ENCODE data around the gene BDKRB2.
"Not testable (repeated sequence)": the region's sequence is repeated elsewhere in the genome, so short reads cannot be mapped to it uniquely, and the experiment has no call there.

The BDKRB2 gene

DNA sequence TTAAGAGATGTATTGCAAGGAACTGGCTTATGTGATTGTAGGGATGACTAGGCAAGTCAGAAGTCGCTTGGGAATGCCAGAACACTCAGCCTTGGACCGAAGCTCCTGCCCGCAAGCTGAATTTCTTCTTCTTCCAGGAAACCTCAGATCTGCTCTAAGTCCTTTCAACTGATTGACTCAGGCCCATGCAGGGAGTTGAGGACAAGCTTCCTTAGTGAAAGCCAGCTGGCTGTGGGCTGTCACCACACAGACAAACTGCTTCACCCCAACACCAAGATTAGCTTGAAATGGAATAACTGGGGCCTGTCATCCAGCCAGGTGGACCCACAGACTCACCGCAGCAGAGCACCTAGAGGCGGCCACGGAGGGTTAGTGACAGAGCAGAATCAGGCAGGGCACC lies 24.7 kb downstream of the BDKRB2 start:
- DNase-seq: no peak

DNA sequence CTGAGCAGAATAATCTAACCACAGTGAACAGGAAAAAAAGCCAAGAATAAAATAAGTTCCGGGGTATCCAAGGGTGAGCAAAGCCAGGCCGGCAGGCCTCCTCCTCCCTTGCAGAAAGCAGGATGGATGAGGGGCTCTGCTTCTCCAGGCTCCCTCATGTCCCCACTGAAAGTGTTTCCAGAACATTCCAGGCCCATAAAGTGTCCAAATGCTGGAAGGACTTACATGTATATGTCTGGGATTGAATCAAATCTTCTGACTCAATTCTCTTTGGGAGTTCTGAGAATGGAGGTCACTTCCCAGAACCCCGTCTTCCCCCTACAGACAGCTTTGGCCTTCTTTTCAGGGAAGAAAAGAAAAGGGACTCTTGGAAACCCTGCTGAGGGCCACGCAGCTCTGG lies 26.4 kb downstream of the BDKRB2 start:
- DNase-seq: no peak

- no peak for DNase-seq
These were observed 27.0 kb downstream of the BDKRB2 start for GRCh38 chr14:96231526-96232130.

DNA sequence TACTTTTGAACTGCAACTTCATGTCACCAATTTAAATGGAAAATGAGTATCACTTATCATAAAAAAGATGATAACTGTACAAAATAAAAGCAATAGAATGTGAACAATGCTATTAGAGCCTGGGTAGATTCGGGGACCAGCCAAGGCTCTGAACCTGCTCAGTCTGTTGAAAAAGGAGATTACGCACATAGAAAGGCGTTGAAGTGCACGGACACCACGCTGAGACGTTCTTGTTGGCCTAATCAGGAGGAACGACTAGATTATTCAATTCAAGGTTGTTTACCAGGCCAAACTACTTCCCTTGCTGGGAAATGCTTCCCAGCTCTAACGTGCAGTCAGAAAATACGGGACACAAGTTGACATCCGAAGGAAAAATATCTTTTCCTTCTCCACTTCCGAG lies 27.9 kb downstream of the BDKRB2 start:
- DNase-seq: no peak

- DNase-seq: no peak
These were observed 29.0 kb downstream of the BDKRB2 start for GRCh38 chr14:96233661-96234060.

- DNase-seq: no peak
These were observed 30.8 kb downstream of the BDKRB2 start for GRCh38 chr14:96235426-96235825.

GRCh38 chr14:96237641-96238040 lies 33.0 kb downstream of the BDKRB2 start:
- no peak for DNase-seq

DNA sequence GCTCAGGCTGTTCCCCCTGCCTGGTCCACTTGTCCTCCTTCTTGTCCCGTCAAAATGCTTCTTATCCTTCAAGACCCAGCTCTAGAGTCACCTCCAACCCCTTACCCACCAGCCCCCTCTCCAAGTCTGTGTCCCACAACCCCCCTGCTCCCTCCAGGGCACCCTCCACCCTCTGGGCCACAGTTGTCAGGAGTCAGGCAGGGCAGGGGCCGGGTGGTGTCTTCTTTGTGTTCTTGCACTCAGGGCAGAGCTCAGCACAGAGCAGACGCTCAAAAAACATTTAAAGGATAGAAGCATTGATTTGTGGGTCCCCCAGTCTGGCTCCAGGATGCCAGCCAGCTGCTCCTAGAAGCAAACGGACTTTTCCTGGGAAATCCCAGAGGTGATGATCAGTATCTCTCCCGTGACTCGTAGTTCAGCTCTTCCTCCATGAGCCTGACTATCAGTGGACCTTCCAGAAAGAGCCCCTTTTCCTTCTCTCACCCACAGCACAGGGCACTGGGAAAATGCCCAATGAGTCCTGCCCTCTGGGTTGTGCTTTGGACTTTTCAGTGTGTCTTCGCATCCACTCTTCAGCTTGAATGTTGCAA lies 34.1 kb downstream of the BDKRB2 start:
- no peak for DNase-seq

- DNase-seq: no peak
These were observed 35.1 kb downstream of the BDKRB2 start for GRCh38 chr14:96239711-96240141.

DNA sequence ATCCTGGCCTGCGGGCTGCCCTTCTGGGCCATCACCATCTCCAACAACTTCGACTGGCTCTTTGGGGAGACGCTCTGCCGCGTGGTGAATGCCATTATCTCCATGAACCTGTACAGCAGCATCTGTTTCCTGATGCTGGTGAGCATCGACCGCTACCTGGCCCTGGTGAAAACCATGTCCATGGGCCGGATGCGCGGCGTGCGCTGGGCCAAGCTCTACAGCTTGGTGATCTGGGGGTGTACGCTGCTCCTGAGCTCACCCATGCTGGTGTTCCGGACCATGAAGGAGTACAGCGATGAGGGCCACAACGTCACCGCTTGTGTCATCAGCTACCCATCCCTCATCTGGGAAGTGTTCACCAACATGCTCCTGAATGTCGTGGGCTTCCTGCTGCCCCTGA lies 36.0 kb downstream of the BDKRB2 start:
- DNase-seq: no peak

DNA sequence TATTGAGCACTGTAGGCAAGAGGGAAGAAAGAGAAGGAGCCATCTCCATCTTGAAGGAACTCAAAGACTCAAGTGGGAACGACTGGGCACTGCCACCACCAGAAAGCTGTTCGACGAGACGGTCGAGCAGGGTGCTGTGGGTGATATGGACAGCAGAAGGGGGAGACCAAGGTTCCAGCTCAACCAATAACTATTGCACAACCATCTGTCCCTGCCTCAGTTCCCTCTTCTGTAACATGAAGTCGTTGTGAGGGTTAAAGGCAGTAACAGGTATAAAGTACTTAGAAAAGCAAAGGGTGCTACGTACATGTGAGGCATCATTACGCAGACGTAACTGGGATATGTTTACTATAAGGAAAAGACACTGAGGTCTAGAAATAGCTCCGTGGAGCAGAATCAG lies 37.5 kb downstream of the BDKRB2 start:
- no peak for DNase-seq

DNA sequence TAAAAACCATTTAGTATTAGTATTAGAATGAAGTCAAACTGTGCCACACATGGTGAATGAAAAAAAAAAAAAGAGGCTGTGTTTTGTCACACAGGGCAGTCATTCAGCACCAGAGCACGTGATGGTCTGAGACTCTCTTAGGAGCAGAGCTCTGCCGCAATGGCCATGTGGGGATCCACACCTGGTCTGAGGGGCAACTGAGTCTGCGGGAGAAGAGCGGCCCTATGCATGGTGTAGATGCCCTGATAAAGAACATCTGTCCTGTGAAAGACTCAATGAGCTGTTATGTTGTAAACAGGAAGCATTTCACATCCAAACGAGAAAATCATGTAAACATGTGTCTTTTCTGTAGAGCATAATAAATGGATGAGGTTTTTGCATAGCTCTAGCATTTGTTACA lies 39.1 kb downstream of the BDKRB2 start:
- DNase-seq: no peak

DNA sequence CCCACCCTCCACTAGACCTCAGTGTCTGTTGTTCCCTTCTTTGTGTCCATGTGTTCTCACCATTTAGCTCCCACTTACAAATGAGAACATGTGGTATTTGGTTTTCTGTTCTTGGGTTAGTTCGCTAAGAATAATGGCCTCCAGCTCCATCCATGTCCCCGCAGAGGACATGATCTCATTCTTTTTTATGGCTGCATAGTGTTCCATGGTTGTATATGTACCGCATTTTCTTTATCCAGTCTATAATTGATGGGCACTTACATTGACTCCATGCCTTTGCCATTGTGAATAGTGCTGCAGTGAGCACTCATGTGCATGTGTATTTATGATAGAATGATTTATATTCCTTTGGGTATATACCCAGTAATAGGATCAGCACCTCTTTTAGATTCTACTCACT lies 40.4 kb downstream of the BDKRB2 start:
- not testable (repeated sequence) for DNase-seq

DNA sequence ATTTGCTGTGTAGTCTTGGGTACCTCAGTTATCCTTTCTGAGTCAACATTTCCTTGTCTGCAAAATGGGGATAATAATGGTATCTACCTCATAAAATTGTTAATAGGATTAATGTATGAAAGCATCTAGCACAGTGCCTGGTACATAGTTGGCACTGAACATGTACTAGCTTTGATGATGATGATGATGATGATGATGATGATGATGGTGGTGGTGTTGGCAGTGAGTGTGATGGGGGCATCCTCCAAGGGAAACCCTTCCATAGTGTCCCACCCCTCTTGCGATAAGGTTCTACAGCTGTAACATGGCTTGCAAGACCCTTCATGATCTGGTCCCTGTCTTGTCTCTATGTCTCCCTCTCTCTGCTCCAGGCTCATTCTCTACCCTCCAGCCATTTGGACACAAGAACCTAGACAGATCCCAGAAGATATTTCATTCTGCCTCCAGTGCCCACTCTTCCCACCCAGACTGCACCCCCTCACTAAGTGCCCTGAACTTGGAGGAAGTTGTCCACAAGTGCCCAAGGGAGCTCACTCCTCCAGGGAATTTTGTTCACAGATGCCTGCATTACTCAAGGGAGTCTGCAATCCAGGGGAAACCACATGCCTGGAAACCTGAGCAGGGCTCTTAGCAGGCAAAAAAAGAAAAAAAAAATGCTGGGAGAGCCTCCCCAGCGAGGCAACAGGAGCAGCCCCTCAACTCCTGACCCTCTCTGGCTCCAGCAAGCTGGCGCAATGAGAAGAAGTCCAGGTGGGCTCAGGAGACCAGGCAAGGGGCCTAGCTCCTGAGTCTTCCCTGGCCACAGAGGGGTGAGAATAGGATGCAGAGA lies 41.3 kb downstream of the BDKRB2 start:
- no peak for DNase-seq

GRCh38 chr14:96246539-96246847 lies 41.9 kb downstream of the BDKRB2 start:
- DNase-seq: no peak

GRCh38 chr14:96247031-96247430 lies 42.4 kb downstream of the BDKRB2 start:
- no peak for DNase-seq

DNA sequence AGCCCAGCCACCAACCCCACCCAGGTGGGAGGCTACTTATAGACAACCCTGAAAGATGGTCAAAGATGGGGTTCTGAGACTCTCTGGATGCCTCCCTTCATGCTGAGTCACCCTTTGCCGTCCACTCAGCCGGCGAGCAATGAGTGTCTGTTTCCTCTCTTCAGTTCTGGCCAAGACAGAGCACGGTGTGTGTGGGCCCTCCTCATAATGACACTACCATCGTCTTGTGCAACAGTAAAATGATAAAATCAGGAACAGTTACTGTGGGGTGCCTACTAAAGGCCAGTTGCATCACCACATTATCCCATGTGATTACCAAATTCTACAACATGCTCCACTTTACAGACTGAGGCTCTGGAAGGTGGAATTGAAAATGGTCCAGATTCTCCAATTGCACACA lies 44.4 kb downstream of the BDKRB2 start:
- DNase-seq: no peak

DNA sequence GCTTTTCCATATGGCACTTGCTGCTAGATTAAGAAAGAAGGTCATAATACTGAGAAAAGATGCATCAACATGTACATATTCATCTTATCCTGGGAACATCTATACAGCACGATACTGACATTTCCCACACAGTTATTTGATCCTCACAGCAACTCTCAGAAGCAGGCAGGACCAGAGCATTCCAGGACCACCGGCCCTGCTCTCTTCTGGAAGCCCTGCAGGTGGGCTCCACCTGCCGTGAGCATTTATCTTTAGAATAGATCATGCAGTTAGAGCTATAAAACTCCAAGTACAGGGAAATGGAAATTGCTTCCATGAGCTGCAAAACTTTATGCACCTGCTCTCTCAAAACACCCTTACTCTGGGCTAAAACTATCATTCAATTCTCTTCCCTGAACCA lies 45.8 kb downstream of the BDKRB2 start:
- no peak for DNase-seq

- DNase-seq: no peak
These were observed 47.1 kb downstream of the BDKRB2 start for GRCh38 chr14:96251656-96252155.

DNA sequence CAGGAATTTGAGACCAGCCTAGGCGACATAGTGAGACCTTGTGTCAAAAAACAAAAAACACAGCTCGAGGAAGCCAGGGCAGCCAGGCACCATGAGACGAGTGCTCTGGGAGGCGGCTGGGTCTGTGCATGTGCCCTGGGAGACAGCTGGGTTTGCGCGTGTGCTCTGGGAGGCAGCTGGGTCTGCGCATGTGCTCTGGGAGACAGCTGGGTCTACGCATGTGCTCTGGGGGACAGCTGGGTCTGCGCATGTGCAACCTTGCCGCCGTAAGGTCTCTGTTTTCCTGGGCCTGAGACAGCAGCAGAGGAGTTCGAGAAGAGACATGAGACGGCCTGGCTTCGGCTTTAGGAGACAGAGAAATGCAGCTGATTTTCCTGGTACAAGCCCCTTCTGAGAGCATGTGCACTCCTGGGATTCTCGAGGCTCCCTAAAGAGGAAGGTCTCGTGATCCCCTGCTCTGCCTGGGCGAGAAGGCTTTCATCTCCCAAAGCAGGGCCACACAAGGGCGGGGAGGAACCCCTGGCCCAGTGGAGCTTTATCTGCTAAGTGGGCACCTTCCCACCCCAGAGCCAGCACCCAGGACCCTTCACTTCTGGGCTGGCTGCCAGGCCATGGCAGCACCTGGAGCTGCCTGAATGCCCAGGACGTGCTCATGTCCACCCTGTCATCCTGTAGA lies 47.8 kb downstream of the BDKRB2 start:
- no peak for DNase-seq

- DNase-seq: no peak
These were observed 48.4 kb downstream of the BDKRB2 start for GRCh38 chr14:96252999-96253539.

GRCh38 chr14:96254687-96255086 lies 50.0 kb downstream of the BDKRB2 start:
- DNase-seq: no peak
